GM21381 (cell line): ENCODE data around the gene CPED1.

Experiments
- ATAC-seq: cut with Tn5 transposase; IDR thresholded peaks from one replicate; pipeline ENCODE4 v1.9.1; 2021; ENCODE audit warnings: mild to moderate bottlenecking, moderate library complexity; ENCODE audit not compliant: unreplicated experiment

CPED1 gene

DNA sequence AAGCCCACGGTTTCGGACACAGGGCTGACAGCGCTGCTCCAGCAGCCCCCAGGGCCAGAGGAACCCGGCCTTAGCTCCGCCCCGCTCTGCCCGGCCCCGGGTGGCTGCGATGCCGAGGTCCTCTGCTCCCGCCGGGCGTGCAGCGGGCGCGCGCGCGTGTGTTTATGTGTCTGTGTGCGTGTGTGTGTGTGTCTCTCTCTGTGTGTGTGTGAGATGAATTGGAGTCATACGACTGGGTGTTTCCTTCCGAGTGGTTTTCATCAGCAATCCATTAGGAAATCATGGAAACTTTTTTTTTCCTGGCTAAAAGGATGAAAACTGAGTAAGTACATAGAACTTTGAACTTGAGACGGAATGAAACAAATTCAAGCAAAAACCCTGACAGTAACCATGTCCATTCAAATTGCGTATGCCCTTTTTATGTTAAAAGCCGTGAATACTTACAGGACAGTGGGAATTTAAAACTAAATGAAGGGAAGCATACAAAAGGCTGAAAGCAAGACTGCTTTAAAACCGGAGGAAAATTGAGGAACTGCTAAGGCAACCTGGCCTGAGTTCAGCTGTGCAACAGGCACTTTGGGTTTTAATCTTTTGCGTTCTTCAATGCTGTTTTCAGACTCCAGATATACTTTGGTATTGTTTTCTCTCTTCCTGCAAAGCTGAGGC is at the start of gene CPED1:
Gene CPED1 (plus strand): TSS at position 121 of the 666 bp plus-strand sequence. CDS start 911 bp downstream, outside the sequence.
- ATAC-seq = peak; percentile 52

GRCh38 chr7:120939345-120939744 is 49.2 kb upstream of the CPED1 start:
- no peak for ATAC-seq

- peak; percentile 56 for ATAC-seq
Observed at GRCh38 chr7:120941064-120941463, 47.4 kb upstream of the CPED1 start.

DNA sequence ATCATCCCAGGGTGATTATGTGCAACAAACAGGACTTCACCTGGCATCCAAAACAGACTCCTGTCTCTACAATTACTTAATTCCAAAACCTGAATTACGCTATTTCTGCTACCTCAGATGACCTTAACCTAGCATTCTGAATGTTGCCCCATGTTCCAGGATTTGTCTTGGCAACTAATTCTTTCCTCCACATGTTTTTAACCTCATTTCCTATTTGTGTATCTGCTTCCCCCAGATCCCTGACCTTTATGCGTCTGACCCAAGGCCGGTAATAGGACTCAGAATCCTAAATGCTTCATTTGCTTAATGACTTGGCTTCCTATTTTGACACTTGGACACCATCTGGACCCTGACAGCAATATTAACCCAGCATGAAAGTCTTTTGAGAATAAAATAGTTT is 46.7 kb upstream of the CPED1 start:
- no peak for ATAC-seq

- ATAC-seq = no peak
Observed at GRCh38 chr7:120942861-120943260, 45.6 kb upstream of the CPED1 start.

DNA sequence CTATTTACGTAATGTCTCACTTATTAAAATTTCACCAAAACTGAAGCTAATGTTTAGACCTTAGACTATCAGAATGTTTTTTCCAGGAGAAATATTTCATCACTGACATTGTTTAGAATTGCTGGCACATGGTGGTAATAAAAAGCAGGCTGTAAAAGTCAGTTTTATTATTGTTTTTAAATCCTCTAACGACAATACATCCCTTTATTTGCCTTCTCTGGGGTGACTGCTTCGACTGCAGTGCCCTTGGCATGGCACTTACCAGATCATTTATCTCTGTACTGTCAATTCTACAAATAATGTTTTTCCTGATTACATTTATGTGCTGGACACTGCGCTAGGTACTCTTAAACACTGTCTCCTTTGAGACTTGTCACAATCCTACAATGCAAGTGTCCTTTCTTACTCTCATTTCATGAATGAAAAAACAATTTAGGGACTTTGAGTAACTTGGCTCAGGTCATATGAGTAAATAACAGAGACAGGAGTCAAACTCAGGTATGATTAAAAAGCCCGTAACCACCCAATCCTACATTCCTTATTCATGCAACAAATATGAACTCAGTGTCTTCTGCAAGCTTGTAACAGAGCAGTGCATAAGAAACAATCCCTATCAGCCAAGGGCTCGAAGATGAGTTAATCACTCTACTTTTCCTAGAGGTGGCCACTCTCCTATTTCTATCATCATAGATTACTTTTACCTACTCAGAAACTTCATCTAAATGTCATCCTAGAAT is 43.5 kb upstream of the CPED1 start:
- ATAC-seq = no peak

GRCh38 chr7:120947980-120948379 is 40.5 kb upstream of the CPED1 start:
- ATAC-seq = no peak

DNA sequence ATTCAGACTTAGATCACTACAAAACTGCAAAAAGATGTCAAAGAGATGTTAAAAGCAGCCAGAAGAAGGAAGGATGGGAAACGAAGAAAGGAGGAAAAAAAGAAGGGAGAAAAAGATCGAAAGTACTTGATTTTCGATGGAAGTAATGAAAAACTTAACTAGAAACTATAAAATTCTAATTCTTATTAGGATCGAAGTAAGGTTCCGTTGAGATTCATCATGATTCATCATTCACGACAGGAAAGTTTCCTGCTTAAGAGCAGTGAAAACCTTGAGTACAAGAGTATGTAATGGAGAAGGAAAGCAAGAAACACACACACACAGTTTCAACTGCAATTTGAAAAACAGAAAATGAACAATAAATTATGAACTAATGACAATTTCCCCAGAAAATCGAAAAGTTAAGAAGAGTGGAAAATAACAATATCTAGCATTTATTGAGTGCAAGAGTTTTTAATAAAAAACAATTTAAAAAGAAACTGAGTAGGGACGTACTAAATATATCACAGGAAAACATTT is 39.1 kb upstream of the CPED1 start:
- no peak for ATAC-seq

- ATAC-seq = no peak
Observed at GRCh38 chr7:120949998-120950538, 38.4 kb upstream of the CPED1 start.

DNA sequence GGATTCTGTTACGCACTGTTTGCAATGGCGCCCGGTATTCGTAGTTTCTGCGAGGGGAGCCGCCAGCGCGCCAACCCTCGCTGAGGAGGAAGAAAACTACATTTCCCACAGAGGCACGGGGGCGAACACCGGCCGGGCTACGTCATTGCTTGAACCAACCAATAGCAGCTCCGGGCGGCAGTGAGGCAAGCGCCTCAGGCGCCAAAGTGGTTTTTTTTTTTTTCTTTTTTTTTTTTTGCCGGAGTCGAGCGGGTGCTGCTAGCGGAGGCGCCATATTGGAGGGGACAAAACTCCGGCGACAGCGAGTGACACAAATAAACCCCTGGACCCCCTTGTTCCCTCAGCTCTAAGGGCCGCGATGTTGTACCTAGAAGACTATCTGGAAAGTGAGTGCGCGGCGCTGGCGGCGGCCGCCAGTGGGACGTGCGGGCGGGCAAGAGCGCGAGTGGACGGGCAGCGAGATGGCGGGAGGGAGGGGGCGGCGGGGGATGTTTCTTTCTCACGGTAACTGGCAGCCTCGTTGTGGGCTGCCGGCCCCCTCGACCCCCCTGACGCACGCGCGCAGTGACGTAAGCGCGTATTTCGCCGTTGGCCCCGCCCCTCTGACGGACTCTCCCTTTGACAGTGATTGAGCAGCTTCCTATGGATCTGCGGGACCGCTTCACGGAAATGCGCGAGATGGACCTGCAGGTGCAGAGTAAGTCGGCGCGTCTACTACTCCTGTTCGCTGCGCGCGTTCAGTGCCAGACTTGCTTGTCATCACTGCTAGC is 37.8 kb upstream of the CPED1 start, which contains the start of gene ING3:
Gene ING3 (plus strand): TSS at position 239 of the 770 bp plus-strand sequence. CDS start 120 bp downstream, at position 359.
- ATAC-seq = peak; percentile 93

DNA sequence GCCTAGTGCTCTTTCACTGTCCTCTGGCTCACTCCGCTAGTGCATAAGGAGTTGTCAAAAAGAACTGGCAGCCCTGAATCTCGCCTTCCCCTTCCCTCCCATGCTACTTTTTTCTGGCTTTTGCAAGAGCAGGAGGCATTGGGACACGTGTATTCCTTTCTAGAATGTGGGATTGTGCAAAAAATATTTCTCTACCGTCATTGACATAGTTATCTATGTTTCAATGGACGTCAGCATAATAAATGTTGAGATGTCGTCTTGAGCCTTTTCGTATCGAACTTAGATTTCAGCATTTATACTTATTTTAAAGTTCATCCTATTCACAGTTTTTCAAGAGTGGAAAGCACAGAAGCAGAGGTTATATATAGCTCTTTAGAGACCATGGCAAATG is 37.2 kb upstream of the CPED1 start:
- ATAC-seq = no peak

- ATAC-seq = no peak
Observed at GRCh38 chr7:120951826-120952225, 36.7 kb upstream of the CPED1 start.

DNA sequence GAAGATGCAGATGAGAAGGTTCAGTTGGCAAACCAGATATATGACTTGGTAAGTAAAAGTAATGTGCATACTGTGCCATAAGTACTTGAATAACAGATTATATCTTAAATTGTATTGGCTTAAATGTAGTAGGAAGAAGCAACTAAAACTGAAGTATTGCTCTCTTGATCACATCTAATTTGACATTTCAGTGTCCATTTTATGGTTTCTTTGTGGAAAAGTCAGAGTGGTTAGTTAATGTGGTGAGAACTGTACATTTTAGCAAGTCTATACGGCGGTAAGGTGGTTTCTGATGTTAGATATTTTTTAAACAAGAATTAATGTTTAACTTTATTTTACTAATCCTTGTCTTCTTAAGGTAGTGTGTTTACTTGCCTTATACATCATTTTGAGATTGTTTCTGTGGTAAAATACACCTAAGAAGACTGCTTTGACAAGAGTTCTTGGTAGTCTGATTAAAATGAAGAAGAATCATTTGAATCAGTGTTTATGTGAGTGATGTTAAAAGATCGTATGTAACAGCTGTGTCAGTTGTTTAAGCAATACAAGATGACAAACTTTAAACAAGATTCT is 32.8 kb upstream of the CPED1 start:
- peak; percentile 44 for ATAC-seq

DNA sequence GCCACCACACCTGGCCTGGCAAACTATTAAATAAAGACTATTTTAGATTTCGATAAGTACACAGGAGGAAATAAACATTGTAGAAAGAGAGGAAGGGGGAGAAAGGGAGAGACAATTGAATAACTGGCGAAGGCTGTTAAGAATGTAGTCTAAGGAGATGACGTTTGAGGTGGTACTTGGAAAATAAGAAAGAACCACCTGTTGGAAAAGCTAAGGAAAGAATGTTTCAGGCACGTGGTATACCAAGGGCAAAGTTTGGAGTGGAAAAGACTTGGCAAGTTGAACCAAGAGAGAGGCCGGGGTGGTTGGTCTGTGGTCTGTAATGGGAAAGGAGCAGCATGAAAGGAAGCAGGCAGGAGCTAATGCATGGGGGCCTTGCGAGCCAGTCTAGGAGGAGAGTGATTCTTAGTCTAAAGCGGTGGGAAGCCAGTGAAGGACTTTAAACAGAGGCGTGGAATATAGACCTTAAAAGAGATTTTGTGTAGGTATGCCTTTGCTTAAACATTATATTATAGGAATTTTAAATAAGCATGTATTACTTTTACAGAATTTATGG is 28.5 kb upstream of the CPED1 start:
- ATAC-seq = no peak

GRCh38 chr7:120960714-120961113 is 27.8 kb upstream of the CPED1 start:
- no peak for ATAC-seq

- ATAC-seq = no peak
Observed at GRCh38 chr7:120961638-120962173, 26.8 kb upstream of the CPED1 start.

- ATAC-seq = no peak
Observed at GRCh38 chr7:120964088-120964487, 24.4 kb upstream of the CPED1 start.

DNA sequence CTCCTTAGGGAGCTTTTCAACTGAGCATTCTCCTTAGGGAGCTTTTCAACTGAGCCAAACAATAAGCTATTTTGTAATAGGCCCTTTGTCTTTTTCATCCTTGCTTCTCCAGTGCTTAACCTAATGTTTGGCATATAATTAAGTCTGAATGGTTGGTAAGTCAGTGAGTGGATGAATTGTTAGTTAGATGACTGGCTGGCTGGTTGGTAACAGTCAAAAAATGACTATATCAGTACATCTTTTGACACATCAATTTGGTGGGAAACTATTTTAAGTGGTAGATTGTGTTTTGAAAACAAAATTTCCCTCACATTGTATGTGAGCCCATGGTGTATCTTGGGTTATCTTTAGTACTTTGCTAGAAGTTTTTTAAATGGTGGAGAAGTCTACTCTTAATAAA is 21.6 kb upstream of the CPED1 start:
- ATAC-seq = no peak

GRCh38 chr7:120973849-120974248 is 14.7 kb upstream of the CPED1 start:
- no peak for ATAC-seq
